A172 (cell line): ENCODE measurements around the gene RRM1. TPM values are rescaled to one million over a fixed set of nuclear protein-coding genes. Genes with fewer than 3 reads are reported as not detected.
A peak's percentile ranks its signal among the peaks of the same experiment; 100 is the strongest.
"Not testable (repeated sequence)": the region's sequence is repeated elsewhere in the genome, so short reads cannot be mapped to it uniquely, and the experiment has no call there.

ENCODE experiments used
- DNase-seq: peaks from one replicate; pipeline ENCODE4 v3.0.0-alpha.2; 2015; ENCODE audit warnings: low spot score
- total RNA-seq: library from RNA; depleted of rRNA; stranded (reverse); fragments of >200 nt; shearing (Covaris generic); gene quantifications from 2 replicates; pipeline ENCODE4 v1.2.3, GENCODE V29; 2014; rRNA removed

The RRM1 gene
- 251 and 260 TPM in 2 replicates for total RNA-seq

DNA sequence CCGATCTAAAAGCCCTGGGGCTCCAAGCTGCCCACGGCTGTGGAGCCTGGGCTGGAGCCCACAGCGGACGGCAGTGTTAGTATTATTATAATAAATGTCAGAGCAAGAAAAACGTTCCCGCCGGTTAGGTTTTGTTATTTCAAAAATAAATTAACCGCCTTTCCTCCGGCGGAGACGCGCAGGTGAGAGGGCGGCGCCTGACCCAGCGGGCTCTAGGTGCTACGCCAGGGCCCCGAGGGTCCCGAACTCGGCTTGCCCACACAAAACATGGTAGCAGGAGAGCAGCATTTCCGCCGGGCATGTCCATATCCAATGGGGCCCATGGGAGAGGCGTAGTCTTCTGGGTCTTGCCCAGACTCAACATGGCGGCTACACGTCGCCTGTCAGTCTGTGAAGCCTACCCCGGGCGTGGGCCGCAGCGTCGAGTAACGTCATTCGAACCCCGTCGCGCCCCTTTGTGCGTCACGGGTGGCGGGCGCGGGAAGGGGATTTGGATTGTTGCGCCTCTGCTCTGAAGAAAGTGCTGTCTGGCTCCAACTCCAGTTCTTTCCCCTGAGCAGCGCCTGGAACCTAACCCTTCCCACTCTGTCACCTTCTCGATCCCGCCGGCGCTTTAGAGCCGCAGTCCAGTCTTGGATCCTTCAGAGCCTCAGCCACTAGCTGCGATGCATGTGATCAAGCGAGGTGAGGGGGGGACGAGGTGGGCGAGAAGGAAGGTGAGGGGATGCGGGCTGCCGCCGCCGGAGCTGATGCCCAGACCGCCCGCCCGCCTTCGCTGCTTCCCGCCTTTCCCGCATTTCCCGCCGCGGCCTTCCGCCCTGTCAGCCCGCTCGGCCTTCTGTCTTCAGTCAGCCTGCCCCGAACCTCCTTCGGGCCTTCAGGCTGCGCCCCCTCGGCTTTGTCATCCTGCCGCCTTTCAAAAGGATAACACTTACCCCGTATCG lies at the start of gene RRM1:
Gene RRM1 (plus strand): TSS at position 452 of the 944 bp plus-strand sequence. CDS start 214 bp downstream, at position 666.
- DNase-seq: peak; percentile 94

DNA sequence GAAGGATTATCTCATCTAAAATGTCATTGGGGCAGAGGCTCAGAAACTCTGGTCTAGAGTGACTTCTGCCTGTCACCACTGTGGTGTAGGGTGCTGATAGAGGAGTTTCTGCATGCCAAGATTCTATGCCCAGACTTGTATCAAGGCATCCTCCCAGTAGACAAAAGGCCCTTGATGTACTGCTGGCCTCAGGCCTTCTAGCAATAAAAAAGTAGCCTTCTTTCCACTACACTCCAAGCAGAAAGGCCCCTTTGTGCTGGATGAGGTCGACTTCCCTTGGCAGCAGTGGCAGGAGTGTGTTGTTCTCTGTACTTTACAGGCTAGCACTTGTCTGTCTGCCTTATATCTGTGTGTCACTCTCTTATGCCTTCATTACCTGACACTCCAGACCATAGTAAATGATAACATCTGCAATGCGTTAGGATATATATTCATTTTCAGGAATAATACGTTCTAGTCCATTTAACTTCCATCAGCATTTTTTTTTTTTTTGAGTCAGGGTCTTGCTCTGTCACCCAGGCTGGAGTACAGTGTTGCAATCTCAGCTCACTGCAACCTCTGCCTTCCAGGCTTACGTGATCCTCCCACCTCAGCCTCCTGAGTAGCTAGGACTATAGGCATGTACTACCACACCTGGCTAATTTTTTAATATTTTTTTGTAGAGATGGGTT lies 49.5 kb upstream of the RRM1 start:
- no peak for DNase-seq

DNA sequence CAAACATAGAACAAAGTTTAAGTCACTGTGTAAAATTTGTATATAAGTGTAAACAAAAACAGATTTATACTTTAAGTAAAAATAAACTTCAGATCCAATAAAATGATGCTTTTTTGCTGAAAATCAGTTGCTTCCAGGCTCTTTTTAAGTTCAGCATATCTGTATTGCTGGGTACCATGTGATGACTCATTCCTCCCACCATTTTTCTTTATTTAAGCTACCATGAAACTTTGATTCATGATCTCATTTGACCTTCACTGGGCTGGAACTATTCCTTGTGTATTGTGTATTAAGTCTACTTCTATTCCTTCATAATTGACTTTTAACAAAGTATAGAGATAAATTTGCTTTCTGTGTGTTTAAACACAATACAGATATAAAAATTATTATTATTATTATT lies 46.3 kb upstream of the RRM1 start:
- no peak for DNase-seq

DNA sequence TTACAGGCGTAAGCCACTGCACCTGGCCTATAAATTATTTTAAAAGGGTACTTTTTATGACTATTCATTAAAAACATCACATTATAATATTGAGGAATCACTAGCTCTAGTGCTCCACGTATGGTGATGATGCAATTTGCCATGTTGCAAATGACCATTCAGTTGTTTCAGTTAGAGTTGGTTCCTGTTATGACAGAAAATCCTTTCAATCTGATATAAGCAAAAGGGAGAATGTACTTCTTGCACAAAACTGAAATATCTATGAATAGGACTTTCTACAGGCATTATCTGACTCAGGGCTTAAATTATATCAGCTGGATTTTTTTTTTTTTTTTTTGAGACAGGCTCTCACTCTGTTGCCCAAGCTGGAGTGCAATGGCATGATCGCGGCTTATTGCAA lies 45.6 kb upstream of the RRM1 start:
- no peak for DNase-seq

DNA sequence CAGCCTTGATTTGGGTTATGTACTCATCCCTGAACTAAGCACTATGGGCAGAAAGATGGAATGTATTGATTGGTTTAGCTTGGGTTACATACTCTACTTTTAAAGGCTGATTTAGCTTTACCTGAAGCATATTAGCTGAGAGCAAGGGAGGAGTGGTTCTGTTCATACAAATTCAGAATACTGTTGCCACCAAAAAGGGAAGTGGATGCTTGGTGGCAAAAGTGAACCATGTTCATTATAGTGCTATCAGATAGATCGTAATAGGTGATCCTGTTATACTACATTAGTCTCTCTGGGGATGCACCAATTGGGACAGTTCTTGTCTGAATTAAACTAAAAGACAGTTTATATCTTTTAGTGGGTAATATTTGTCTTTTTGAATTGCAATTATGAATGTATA lies 44.5 kb upstream of the RRM1 start:
- DNase-seq: no peak

DNA sequence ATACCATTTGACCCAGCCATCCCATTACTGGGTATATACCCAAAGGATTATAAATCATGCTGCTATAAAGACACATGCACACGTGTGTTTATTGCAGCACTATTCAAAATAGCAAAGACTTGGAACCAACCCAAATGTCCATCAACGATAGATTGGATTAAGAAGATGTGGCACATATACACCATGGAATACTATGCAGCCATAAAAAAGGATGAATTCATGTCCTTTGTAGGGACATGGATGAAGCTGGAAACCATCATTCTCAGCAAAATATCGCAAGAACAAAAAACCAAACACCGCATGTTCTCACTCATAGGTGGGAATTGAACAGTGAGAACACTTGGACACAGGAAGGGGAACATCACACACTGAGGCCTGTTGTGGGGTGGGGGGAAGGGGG lies 41.4 kb upstream of the RRM1 start:
- DNase-seq: not testable (repeated sequence)

DNA sequence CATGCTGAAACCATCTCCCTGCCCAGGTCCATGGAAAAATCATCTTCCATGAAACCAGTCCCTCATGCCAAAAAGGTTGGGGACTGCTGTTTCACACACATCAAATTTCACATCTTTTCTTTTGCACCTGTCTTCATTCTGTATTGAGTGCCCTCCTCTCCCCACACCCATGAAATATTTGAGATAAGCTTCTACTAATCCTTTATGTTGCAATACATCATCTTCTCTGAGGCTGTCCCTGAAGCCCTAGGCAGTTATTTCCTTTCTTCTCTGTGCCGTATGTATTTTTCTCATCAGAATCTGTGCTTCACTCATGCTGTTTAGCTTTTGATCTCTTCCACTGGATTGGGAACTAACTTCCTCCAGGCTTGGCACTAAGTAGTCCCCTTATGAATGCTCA lies 40.0 kb upstream of the RRM1 start:
- DNase-seq: no peak

DNA sequence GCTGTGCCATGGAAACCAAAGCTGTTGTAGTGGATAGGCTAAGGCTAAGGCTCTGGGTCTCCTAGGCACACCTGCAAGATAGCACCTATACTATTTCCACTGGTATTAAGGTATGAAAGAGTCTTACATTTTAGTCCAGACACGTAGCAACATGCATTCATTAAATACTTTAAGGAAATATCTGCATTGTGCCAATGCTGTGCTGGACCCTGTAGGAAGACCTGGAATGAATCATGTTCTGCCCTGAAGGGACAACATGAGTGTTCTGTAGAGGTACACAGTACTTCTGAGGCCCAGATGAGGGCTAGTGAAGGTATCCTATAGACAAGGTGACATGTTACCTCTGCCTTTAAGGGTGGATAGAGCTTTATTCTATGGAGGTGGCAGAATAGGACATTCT lies 35.2 kb upstream of the RRM1 start:
- DNase-seq: no peak

DNA sequence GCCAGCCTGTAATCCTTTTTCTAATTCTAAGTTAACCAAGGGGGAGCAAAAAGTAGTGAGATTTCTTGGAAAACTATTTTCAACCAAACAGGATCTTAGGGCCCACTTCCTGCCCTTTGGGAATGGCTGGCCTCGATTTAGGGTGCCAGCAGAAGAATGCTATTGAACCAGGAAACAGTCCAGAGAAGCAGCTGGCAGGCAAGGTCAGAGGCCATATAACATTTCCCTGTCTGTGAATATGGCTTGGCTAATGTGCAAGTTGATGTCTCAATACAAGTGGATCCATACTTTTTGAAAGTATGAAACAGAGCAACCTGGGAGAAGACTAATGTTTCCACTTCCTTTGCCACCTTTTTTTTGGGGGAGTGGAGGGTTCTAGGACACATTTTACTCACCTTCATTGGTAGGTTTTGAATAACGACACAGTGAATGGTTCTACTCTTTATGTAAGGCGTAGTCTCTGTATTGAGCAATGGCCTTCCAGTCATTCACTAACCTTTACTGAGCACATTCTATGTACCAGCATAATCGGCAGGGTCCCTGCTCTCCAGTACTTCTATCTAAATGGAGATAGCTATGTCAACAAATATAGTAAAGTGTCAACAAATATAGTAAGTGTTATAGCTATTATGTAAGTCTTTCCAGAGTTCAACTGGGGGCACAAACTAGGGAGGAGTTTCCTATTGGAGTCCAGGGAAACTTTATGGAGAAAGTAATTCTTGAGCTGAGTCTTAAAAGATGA lies 34.2 kb upstream of the RRM1 start:
- no peak for DNase-seq

DNA sequence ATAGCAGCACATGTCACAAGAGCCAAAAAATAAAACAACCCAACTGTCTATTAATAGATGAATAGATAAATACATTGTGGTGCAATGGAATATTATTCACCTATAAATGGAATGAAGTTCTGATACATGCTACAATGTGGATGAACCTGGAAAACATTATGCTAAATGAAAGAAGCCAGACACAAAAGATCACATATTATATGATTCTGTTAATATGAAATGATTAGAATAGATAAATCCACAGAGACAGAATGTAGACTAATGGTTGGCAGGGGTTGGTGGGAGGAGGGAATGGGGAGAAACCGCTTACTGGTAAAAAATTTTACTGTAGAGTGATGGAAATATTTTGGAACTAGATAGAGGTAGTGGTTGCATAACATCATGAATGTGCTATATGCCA lies 32.9 kb upstream of the RRM1 start:
- no peak for DNase-seq

DNA sequence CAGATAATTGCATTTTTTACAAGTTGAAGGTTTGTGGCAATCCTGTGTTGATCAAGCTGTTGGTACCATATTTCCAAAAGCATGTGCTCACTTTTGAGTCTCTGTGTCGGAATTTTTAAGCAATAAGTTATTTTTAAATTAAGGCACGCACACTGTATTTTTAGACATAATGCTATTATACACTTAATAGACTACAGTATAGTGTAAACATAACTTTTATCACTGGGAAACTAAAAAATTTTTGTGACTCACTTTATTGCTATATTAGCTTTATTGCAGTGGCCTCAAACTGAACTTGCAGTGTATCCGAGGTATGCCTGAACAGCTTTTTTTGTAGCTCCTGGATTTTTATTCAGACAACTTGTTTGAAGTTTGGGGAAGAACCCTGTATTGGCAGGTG lies 31.3 kb upstream of the RRM1 start:
- DNase-seq: no peak

DNA sequence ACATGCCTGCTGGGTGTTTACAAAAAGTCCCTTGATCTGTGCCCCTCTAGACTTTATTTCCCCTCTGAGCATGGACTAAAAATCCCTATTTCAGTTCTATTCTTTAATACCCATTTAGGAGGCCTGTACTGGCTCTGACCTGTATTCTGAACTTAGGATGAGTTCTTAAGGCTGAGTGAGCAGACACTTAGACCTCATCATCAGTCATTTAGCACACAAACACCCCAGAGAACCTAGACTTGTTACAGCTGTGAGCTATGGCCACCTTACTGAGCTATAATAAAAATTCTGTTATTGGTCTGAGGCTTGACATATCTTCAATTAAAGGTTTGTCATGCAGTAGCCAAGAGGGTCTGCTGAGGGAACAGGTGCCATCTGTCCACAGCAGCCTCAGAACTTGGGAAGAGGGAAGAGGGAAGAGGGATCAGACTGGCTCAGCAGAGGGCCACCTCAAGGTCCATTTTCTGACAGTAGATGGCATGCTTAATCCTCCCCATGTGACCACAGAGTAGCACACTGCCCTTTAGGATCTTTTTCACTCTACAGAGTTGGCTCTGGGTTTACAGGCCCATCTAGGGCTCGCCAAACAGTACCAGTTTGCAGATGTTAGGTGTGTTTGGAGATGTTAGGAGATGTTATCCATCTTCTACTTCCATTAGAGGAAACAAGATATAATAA lies 30.2 kb upstream of the RRM1 start:
- DNase-seq: no peak

DNA sequence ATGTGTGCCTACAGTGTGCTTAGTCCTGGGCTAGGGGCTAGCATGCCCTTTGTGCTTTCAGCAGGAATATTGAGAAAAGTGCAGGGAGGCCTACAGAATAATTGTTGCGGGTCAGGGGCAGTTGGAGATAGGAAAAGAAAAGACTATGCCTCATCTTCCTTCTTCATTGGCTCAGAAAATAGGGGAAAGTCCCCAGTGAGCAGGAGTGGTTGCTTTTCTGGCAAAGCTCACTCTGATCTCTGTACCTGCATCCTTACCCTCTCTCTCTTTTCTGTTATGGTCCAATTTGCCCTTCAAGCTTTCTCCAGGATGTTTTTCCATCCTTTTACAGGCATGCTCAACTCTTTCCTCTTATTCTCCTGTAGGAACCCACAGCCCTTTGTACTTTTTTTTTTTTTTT lies 29.5 kb upstream of the RRM1 start:
- DNase-seq: no peak

DNA sequence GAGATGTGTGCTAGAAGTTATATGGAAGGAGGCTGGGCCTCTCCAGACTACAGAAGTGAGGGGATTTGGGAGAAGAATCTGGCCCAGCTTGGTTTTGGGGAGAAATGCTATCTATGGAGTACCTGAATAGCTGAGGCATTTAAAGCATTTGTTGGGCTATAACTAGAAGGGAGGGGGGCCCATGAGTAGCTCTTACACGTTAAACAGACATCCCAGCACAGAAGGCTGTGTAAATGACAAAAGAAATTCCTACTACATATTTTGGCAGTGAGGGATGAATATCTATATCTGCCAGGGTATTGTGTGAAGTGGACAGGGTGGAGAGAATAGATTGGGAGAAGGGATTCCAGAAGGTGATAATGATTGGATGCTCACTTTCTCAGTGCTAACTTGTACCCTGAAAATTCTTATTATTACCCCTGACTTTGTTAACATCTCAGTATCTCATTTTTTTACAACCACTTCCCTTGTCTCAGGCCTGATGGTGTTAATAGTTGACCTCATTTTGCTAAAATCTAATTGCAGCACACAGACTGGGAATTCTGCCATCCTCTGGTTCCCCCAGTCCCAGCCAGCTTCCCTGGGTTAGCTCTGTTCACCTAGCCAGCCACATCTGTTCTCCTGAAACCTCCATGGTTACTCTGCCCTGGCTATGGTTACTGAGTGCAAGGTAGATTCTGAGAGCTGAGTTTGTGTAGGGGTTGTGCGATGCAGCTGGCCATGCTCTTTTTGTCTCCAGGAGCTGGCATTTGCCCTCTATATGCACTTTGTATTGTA lies 28.8 kb upstream of the RRM1 start:
- no peak for DNase-seq

DNA sequence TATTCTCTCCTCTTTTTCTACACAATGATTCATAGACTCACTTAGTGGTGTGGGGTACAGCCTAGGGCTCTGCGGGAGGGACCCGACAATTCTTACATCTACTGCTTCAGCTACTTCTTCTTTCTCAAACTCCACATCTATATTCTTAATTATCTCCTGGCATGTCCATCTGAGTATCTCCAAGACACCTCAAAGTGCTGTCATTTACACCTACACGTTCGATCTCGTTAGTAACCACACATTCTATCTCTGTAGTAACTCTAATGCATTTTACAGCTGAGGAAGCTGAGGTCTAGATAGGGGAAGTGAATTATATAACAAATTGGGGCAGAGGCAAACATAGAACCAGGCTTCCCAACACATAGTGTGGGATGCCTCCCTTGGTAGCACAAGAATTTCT lies 27.7 kb upstream of the RRM1 start:
- no peak for DNase-seq

DNA sequence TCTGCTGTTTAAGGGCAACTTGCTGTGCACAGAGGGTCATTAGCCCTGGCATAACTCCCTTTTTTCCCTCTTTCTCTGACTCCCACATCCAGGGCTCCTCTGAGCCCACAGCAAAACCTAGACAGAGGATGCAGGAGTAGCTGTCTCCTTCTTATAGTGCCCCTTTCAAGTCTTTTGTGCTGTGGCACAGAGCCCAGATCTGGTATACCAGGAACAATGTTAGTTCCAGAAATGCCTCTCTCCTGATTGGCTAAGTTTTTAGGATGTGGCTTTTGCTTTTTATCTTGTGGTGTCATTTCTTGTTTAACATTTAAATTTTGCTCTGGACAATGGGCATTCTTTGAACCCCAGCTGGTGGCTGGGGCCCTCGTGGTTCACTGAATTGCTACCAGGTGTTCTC lies 25.6 kb upstream of the RRM1 start:
- no peak for DNase-seq

DNA sequence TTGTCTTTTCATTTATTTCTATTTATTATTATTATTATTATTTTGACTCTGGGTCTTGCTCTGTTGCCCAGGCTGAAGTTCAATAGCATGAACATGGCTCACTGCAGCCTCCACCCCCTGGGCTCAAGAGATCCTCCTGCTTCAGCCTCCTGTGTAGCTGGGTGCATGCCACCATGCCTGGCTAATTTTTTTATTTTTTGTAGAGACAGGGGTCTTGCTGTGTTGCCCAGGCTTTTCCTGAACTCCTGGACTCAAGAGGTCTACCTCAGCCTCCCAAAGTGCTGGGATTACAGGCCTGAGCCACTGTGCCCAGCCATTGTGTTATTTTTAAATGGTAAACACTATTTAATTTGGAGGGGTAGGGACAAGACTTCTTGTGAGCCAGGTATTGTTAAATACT lies 23.3 kb upstream of the RRM1 start:
- no peak for DNase-seq

DNA sequence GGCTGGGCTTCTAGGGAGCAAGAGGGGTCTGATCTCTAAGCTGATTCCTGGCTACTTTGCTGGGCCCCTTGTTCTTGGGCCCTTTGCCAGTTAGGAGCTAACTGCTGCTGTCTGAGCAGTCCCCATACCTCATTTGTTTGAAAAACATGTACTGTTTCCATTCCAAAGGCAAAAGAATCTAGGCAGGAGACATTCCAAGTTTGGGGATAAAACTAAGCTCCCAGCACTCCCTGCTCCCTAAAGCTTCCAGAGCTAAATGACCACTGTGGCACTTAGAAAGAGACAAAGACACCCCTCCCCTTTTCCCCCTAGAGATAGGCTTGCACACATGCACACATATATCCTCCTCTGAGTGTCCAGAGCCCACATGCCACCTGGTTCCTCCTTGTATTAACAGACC lies 22.7 kb upstream of the RRM1 start:
- no peak for DNase-seq

DNA sequence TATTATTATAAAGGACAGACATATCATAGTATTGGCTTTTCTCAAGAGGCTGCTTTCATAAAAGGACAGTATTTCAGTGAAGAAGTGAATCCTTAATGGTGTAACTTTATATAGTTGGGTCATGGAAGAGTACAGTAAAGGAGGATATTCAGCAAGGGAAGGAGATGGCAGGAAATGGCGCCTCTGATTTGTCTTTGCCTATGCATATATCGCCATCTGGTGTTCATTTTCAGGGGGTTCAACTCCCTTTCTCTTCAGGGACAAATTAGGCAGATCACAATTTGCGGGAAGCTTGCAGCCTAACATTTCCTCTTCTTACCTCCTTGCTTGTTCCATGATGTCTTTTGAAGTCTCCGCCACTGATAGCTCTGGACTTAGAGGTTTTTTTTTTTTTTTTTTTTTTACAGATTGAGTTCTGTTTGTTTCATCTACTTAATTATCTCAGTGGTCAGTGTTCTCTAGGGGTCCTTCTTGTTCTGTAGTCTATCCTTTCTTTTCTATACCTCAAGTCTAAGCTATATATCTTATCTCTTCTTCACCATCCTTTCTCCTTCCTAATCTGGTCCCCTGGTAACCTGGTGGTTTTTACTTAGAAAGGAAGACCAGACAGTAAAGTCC lies 21.8 kb upstream of the RRM1 start:
- peak; percentile 82 for DNase-seq

DNA sequence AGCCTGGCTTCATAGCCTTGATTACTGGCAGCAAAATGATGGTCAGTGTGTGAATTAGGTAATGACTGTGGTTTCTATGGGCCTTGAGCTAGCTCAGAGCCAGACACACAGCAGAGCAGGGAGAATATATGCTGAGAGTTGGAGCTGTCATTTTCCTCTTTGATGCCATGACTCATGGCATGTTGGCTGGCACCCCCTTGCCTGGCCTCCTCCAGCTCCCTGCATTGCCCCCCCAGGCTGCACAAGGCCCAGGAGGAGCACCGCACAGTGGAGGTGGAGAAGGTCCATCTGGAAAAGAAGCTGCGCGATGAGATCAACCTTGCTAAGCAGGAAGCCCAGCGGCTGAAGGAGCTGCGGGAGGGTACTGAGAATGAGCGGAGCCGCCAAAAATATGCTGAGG lies 20.3 kb upstream of the RRM1 start:
- DNase-seq: no peak

DNA sequence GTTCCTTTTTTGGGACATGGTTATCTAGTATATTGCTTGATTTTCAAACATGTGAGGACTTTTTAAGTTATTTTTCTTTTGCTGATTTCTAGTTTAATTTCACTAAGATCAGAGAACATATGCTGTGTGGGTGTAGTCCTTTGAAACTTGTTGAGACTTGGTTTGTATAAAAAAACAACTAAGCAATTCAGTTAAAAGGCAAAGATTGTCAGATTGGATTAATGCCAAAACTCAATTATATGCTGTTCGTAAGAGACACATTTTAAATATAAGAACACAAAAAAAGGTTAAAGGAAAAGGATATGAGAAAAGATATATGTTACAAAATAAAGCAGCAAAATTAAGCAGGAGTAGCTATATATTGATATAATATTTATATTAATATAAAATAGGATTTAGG lies 17.8 kb upstream of the RRM1 start:
- no peak for DNase-seq
